Cardiac septum (tissue), 1 donor: ENCODE data around the gene ACAP3. TPM values are rescaled to one million over a fixed set of nuclear protein-coding genes. Genes with fewer than 3 reads are reported as not detected.

Source experiments
- DNase-seq: peaks from one replicate; pipeline ENCODE4 v3.0.0-alpha.2; 2020; ENCODE audit warnings: low spot score
- intact Hi-C: fragments of 100-400 bp; cut with DNase I; formaldehyde crosslinking; loops from one replicate; pipeline ENCODE4 v1.14.0; 2022
- total RNA-seq: library from RNA; stranded (reverse); fragmentation: NEBNext Ultra II Directional; extraction: Animal tissue kit (Norgen Biotek cat#: 25700); gene quantifications from one replicate; pipeline ENCODE4 v1.2.1, GENCODE V29; 2021
- donor health status: DM: no; HTN: no; CAD: no.

The ACAP3 gene
- total RNA-seq, 1 donor from 2014 or later = 60.8 TPM

DNA sequence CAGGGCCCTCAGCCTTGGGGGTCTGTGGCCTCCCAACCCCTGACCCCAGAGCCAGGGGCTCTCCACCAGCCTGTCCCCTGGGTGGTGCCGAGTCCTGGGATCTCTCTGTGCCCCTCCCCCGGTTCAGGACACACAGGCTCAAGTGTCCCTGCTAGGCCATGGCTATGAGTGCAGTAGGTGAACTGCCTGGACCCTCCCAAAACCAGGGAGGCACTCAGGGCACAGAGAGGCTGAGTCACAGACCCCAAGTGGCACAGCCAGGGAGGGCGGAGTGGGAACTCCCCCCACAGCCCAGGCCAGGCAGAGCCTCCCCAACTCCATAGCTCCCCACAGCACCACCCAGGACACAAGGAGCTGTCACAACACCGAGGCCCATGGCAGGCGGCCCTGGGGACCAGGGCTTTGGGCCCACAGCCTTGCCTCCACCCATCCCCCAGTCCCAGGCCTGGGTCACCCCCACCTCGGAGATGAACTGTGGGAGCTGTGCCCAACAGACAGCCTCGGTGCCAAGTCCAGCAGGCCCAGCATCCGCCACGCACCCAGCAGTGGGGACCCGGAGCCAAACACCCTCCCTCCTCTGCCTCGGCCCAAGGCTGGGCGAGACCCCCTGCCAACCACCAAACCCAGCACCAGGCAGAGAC, 38.2 kb upstream of the ACAP3 start:
- intact Hi-C loops = loop anchor here (2.0 kb wide), 1 partner anchor 21 kb away; the partner anchor contains the start of genes CPTP and INTS11
- no peak for DNase-seq

GRCh38 chr1:1345384-1345783, 37.7 kb upstream of the ACAP3 start:
- intact Hi-C loops = no loop called here
- DNase-seq = no peak

GRCh38 chr1:1344655-1345361, 37.1 kb upstream of the ACAP3 start:
- intact Hi-C loops = no loop called here
- no peak for DNase-seq

GRCh38 chr1:1343811-1344421, 36.2 kb upstream of the ACAP3 start:
- DNase-seq = no peak
- intact Hi-C loops = no loop called here

DNA sequence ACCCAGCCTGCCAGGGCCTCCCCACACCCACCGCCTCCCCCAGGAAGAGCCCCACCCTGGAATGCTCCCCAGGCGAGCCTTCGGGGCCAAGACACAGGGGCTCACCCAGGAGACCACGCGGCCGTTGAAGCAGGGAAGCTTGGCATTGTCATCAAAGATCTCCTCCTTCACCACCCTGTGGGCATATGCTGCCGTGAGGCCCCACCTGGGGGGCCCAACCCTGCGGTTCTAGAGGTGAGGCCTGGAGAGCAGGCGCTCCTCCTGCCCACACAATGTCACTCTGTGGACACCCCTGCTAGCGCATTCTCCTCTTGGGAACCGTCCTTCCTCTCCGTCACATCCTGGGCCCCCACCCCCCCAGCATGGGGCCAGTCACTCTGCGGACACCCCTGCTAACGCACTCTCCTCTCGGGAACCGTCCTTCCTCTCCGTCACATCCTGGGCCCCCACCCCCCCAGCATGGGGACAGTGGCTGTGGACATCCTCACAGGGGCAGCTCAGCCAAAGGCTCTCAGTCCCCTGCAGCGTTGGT, 34.9 kb upstream of the ACAP3 start:
- DNase-seq = no peak
- intact Hi-C loops = no loop called here

- DNase-seq = no peak
- intact Hi-C loops = no loop called here
Measured at GRCh38 chr1:1342061-1342562, 34.4 kb upstream of the ACAP3 start.

DNA sequence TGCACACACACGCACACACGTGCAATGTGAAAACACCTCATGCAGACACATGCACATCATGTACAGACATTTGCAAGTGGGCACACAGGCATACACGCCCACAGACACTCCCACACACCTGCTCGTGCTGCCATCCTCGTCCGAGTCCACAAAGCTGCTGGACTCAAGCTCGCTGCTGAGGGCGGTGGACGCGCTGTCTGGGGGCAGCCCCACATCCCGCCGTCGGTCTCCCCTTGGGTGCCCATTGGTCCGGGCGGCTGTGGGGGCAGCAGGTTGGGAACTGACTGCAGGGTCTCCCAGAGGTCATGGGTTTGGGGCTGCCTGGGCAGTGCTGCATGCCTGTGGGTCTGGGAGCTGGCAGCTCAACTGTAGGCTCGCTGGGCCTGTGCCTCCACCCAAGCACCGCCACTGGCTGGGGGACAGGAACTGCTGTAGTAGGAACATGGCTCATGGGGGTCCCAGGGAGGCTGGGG, 33.9 kb upstream of the ACAP3 start:
- no peak for DNase-seq
- intact Hi-C loops = no loop called here

DNA sequence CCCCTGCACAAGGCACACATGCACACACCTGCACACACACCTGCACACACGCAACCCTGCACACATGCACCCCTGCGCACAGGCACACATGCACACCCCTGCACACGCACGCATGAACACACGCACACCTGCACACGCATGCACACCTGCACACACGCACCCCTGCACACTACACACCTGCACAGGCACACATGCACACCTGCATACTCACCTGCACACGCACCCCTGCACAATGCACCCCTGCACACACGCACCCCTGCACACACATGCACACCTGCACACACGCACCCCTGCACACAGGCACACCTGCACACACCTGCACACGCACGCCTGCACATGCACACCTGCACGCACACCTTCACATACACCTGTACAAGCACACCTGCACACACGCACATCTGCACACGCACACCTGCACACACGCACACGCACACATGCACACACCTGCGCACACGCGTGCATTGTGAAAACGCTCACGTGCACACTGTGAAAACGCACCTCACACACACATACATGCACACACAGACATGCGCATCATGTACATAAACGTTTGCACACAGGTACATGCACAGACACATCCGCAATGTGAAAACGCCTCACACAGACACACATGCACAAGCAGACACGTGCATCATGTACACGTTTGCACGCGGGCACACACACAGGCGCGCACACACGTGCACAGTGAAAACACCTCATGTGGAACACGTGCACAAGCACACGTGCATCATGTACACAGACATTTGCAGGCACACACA, 33.2 kb upstream of the ACAP3 start:
- intact Hi-C loops = no loop called here

DNA sequence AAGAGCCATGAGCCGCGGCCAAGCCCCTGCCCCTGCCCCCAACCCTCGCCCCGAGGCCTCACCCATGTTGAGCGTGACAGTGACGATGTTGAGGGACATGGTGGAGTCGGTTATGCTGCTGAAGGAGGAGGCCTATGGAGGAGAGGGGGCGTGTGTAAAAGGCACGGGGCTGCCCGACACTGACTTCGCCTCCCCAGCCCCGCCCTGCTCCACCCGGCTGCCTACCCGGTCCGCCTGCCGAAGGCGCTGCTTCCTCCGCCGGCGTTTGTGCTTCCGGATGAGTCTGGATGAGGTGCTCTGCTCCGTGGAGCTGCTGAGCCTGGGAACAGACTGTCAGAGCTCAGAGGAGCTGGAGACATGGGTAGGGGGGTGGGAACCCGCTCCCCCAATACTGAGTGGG, 32.5 kb upstream of the ACAP3 start:
- intact Hi-C loops = no loop called here
- DNase-seq = no peak

More for the DNA sequence above, 33.2 kb upstream of the ACAP3 start:
- DNase-seq = no peak

DNA sequence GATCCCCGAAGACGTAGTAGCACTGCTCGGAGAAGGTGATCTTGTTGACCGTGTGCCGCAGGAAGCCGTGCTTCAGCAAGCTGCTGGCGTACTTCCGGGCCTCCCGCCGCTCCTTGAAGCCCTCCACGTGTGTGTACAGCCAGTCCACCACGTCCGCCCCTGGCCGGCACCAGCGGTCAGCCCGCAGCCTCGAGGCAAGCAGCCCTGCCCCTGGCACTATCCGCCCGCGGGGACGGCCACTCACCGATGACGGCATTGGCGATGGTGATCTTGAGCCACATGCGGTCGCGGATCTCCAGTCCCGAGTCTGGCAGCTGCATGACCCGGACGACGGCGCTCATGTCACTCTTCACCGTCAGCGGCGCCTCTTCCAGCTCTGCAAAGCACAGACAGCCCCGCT, 30.5 kb upstream of the ACAP3 start:
- intact Hi-C loops = no loop called here
- DNase-seq = no peak

GRCh38 chr1:1337793-1338147, 30.0 kb upstream of the ACAP3 start:
- no peak for DNase-seq
- intact Hi-C loops = no loop called here

GRCh38 chr1:1336931-1337792, 29.4 kb upstream of the ACAP3 start:
- DNase-seq = no peak
- intact Hi-C loops = no loop called here

GRCh38 chr1:1336446-1336845, 28.7 kb upstream of the ACAP3 start:
- intact Hi-C loops = no loop called here
- no peak for DNase-seq

DNA sequence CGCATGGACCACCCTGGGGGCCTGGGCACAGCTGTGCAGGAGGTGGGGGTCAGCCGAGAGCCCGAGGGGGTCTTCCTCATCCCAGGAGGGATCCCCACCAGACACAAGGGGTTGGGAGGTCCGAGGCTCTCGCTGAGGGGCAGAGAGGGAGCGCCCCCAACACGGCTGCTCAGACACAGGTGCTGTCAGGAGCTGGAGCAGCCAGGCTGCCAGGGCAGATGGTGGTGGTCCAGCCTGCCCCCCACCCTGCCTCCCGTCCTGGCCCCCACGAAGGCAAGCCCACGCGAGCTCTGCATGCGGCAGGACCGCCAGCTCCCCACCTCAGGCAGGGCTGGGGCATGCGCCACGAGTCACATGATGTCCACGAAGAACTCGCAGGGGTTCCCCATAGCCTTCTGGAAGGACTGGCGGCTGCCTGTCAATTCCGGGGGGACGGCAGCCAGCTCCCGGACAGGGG, 28.1 kb upstream of the ACAP3 start:
- intact Hi-C loops = no loop called here
- no peak for DNase-seq

GRCh38 chr1:1335283-1335682, 27.6 kb upstream of the ACAP3 start:
- no peak for DNase-seq
- intact Hi-C loops = no loop called here

- intact Hi-C loops = no loop called here
- no peak for DNase-seq
Measured at GRCh38 chr1:1334835-1335234, 27.1 kb upstream of the ACAP3 start.

- DNase-seq = no peak
- intact Hi-C loops = no loop called here
Measured at GRCh38 chr1:1333551-1334241, 26.0 kb upstream of the ACAP3 start.

- DNase-seq = no peak
- intact Hi-C loops = no loop called here
Measured at GRCh38 chr1:1332774-1333480, 25.2 kb upstream of the ACAP3 start.
